Mesothelial cell of epicardium (in vitro differentiated cells): Measurements from ENCODE around the gene SIRPD. TPM values are rescaled to one million over a fixed set of nuclear protein-coding genes. Genes with fewer than 3 reads are reported as not detected.

ENCODE experiments used
- DNase-seq, 2 experiments: peaks; one replicate each; pipeline ENCODE4 v3.0.0; 2021; ENCODE audit warnings: low spot score in 2 of 2; ENCODE audit not compliant: unreplicated experiment in 2 of 2
- H3K27ac Mint-ChIP-seq: 2 replicates; pipeline ENCODE4 v1.8.0; 2021; ENCODE audit warnings: mixed read lengths
- H3K27me3 Mint-ChIP-seq: 2 replicates; pipeline ENCODE4 v1.8.0; 2021; ENCODE audit warnings: low read depth, mixed read lengths
- H3K36me3 Mint-ChIP-seq: 2 replicates; pipeline ENCODE4 v1.8.0; 2021; ENCODE audit warnings: mixed read lengths
- H3K4me1 Mint-ChIP-seq: 2 replicates; pipeline ENCODE4 v1.8.0; 2021; ENCODE audit warnings: mixed read lengths
- H3K4me3 Mint-ChIP-seq: 2 replicates; pipeline ENCODE4 v1.8.0; 2021; ENCODE audit warnings: mild to moderate bottlenecking, moderate library complexity, mixed read lengths
- H3K9me3 Mint-ChIP-seq: 2 replicates; pipeline ENCODE4 v1.8.0; 2021; ENCODE audit warnings: mixed read lengths
- CTCF ChIP-seq: fragments of 200-600 bp; sonication (generic); IDR thresholded peaks from one replicate; pipeline ENCODE4 v1.5.0; 2021; ENCODE audit warnings: antibody characterized with exemption; ENCODE audit not compliant: unreplicated experiment
- total RNA-seq: library from RNA; stranded (reverse); gene quantifications from 3 replicates; pipeline ENCODE4 v1.2.1, GENCODE V29; 2021

The SIRPD gene
- total RNA-seq, 1 donor from 2014 or later, result not detected

- Mint-ChIP-seq H3K36me3 (no peaks in the 10 kb centered on the region), H3K27me3 (peaks cover 29% of the 10 kb centered on the region), H3K27ac (no peak overlapping the region), H3K9me3 (no peaks in the 10 kb centered on the region), H3K4me3 (no peak overlapping the region), H3K4me1 (no peaks in the 10 kb centered on the region)
- TF ChIP-seq CTCF, result no peak
- no peak for DNase-seq
These were observed 10.6 kb upstream of the SIRPD start for GRCh38 chr20:1568163-1568490.

DNA sequence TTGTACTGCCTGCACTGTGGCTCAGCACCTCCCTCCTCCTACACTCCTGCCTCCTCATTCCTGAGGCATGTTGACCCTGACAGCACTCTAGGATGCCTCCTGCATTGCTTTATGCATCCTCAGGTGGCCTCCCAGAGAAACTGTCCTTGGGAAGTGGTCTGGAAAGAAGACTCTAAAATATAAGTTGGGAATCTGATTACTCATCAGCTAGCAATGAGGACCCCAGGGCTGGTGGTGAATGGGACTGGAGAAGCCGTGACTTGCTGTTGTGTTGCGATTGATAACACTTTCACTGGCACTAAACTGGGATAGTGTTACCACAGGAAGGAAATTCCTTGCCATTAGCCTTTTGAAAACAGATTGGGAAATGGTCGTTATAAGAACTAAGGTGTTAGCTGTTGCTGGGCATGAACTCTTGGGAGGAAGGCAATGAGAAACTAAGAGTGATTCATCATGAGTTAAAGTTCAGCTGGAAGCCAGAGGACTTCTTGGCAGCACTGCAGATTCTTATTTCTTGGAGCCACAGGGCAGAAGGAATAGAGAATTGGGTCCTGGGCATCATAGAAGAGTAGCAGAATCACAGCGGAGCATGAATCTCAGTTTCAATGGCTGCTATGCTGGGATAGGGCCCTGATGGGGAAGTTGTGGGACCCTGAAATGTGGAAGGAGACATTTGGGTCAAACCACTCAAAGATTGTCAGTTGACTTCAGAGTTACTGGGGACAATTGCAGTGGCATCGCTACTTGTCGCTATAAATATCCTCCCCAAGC is 10.1 kb upstream of the SIRPD start:
- H3K4me3 Mint-ChIP-seq, result no peak overlapping the region
- H3K27ac Mint-ChIP-seq, result no peak overlapping the region
- H3K27me3 Mint-ChIP-seq, result peaks cover 33% of the 10 kb centered on the region
- H3K9me3 Mint-ChIP-seq, result no peaks in the 10 kb centered on the region
- no peak for DNase-seq
- H3K4me1 Mint-ChIP-seq, result no peaks in the 10 kb centered on the region
- no peaks in the 10 kb centered on the region for H3K36me3 Mint-ChIP-seq
- TF ChIP-seq CTCF, result no peak

DNA sequence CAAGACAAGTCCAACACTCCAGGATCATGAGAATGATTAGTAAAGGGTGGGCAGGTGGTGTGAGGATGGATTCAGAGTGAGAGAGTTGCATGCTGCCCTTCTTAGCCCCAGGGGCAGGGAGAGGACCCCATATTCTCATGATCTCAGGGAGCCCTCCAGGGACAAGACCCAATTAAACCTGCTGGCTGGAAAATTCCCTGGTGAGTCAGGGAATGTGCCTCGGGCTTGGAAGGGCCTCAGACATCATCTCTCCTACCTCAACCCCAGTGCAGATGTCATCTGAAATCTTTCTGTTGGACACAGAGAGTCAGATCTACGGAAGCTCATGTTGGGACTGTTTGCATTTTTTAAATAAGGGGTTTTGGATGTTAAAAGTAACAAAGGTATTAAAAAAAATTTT is 9.2 kb upstream of the SIRPD start:
- H3K36me3 Mint-ChIP-seq, result no peaks in the 10 kb centered on the region
- no peak overlapping the region for H3K4me3 Mint-ChIP-seq
- no peaks in the 10 kb centered on the region for H3K9me3 Mint-ChIP-seq
- H3K27me3 Mint-ChIP-seq, result peaks cover 34% of the 10 kb centered on the region
- no peak for TF ChIP-seq CTCF
- no peaks in the 10 kb centered on the region for H3K4me1 Mint-ChIP-seq
- H3K27ac Mint-ChIP-seq, result no peak overlapping the region
- no peak for DNase-seq

GRCh38 chr20:1565461-1565860 is 8.0 kb upstream of the SIRPD start:
- H3K36me3 Mint-ChIP-seq, result no peaks in the 10 kb centered on the region
- H3K27me3 Mint-ChIP-seq, result peaks cover 39% of the 10 kb centered on the region
- H3K4me1 Mint-ChIP-seq, result no peaks in the 10 kb centered on the region
- H3K4me3 Mint-ChIP-seq, result no peak overlapping the region
- no peaks in the 10 kb centered on the region for H3K9me3 Mint-ChIP-seq
- no peak overlapping the region for H3K27ac Mint-ChIP-seq
- DNase-seq, result no peak
- no peak for TF ChIP-seq CTCF

- DNase-seq, result no peak
- Mint-ChIP-seq H3K36me3 (no peaks in the 10 kb centered on the region), H3K27me3 (peaks cover 43% of the 10 kb centered on the region), H3K9me3 (no peaks in the 10 kb centered on the region), H3K27ac (no peak overlapping the region), H3K4me3 (no peak overlapping the region), H3K4me1 (no peaks in the 10 kb centered on the region)
- no peak for TF ChIP-seq CTCF
These were observed 6.1 kb upstream of the SIRPD start for GRCh38 chr20:1563598-1563997.

DNA sequence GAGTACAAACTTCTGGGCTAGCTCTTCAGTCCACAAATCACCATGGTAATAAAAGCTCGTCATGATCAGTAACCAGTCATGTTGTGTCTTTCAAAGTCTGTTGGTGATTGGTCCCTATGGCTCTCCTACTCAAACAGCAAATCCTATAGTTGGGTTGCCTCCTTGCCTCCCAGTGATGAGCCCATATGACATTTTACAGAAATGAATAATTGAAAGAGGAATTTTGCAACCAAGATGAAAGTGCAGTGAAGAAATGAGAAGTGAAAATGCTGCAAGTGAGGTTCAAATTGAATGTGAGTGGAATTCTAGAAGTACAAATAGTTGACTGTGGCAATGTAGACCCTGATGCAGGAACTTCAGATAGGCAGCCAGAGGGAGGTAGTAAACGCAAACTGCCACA is 5.1 kb upstream of the SIRPD start:
- no peak overlapping the region for H3K27ac Mint-ChIP-seq
- no peak overlapping the region for H3K4me3 Mint-ChIP-seq
- no peak for DNase-seq
- no peaks in the 10 kb centered on the region for H3K4me1 Mint-ChIP-seq
- no peak for TF ChIP-seq CTCF
- no peaks in the 10 kb centered on the region for H3K36me3 Mint-ChIP-seq
- H3K27me3 Mint-ChIP-seq, result peaks cover 33% of the 10 kb centered on the region
- no peaks in the 10 kb centered on the region for H3K9me3 Mint-ChIP-seq
